HCT116 (cell line): ENCODE measurements around the gene RPL41. TPM values are rescaled to one million over a fixed set of nuclear protein-coding genes. Genes with fewer than 3 reads are reported as not detected.

Experiments
- ATAC-seq: fragments of 200-7000 bp; cut with Tn5 transposase; 2 replicates; pipeline ENCODE4 v1.9.1; 2020; ENCODE audit warnings: mild to moderate bottlenecking, moderate library complexity
- BruUV-seq: library from RNA; stranded (reverse); fragments of 400-500 nt; replicated peaks from 2 replicates; lab custom pipeline; 2021; lab: Mats Ljungman, UMichigan
- CTCF ChIA-PET: fragments of 300-600 bp; sonication (Branson Sonifier 250); formaldehyde crosslinking; loops from one replicate; lab custom pipeline; 2021; ENCODE audit warnings: antibody characterized with exemption; lab: Charles Lee
- POLR2A ChIA-PET: fragments of 300-600, 350-600 bp; sonication (Branson Sonifier 250); formaldehyde crosslinking; loops from one replicate; lab custom pipeline; 2021; ENCODE audit warnings: antibody characterized with exemption; lab: Charles Lee
- RAD21 ChIA-PET, 2 experiments: fragments of 300-600 bp; sonication (Branson Sonifier 250); formaldehyde crosslinking; loops; one replicate each; lab custom pipeline; 2023; ENCODE audit warnings: low total read pairs in 2 of 2; ENCODE audit not compliant: uncharacterized antibody in 2 of 2, unreplicated experiment in 2 of 2, low non-redundant PET in 1 of 2; lab: Charles Lee
- DNase-seq: peaks from one replicate; pipeline ENCODE4 v3.0.0-alpha.2; 2010; ENCODE audit warnings: low read depth, low spot score
- H2AFZ ChIP-seq: fragments of 200-600 bp; shearing (Covaris generic), sonication (generic); 2 replicates; pipeline ENCODE4 v1.6.1; 2017; ENCODE audit warnings: low read depth, mixed run types, mixed read lengths, antibody characterized with exemption, low read length; ENCODE audit not compliant: poor library complexity, severe bottlenecking
- H3K27ac ChIP-seq: 2 replicates; pipeline ENCODE4 v1.5.1; 2012; ENCODE audit warnings: low read depth, low read length
- H3K27me3 ChIP-seq: fragments of 200-600 bp; sonication (generic); 2 replicates; pipeline ENCODE4 v1.6.1; 2016; ENCODE audit warnings: mixed run types, low read length, mixed read lengths; ENCODE audit not compliant: insufficient read depth
- H3K36me3 ChIP-seq, 2 experiments: fragments of 200-500 bp in 1 of 2; fragments of 200-600 bp in 1 of 2; sonication (Bioruptor generic) in 1 of 2; sonication (generic) in 1 of 2; 2 replicates each; pipeline versions ENCODE4 v1.5.1 to v1.6.1; 2014 to 2016; ENCODE audit warnings: low read length in 2 of 2, inconsistent platforms in 1 of 2, mixed read lengths in 1 of 2, mixed run types in 1 of 2; ENCODE audit not compliant: insufficient read depth in 2 of 2, control insufficient read depth in 1 of 2
- H3K4me1 ChIP-seq, 2 experiments: fragments of 200-600 bp in 1 of 2; sonication (generic) in 1 of 2; 2 replicates each; pipeline versions ENCODE4 v1.5.1 to v1.6.1; 2012 to 2017; ENCODE audit warnings: low read length in 2 of 2, inconsistent platforms in 1 of 2, mild to moderate bottlenecking in 1 of 2, mixed read lengths in 1 of 2, mixed run types in 1 of 2, moderate library complexity in 1 of 2; ENCODE audit not compliant: insufficient read depth in 2 of 2, control insufficient read depth in 1 of 2
- H3K4me2 ChIP-seq: fragments of 200-600 bp; sonication (generic); 2 replicates; pipeline ENCODE4 v1.6.1; 2017; ENCODE audit warnings: mixed run types, low read length, mixed read lengths
- H3K4me3 ChIP-seq, 2 experiments: fragments of 200-600 bp in 1 of 2; sonication (generic) in 1 of 2; replicated peaks in 1 of 2; 2 replicates each; pipeline ENCODE4 v1.5.1; 2011 to 2016; ENCODE audit warnings: low read length in 2 of 2, control low read depth in 1 of 2, low read depth in 1 of 2, mild to moderate bottlenecking in 1 of 2, mixed read lengths in 1 of 2, mixed run types in 1 of 2
- H3K79me2 ChIP-seq: fragments of 200-600 bp; sonication (generic); 2 replicates; pipeline ENCODE4 v1.6.1; 2017; ENCODE audit warnings: mild to moderate bottlenecking, mixed run types, low read length, moderate library complexity, mixed read lengths; ENCODE audit not compliant: insufficient read depth
- H3K9ac ChIP-seq: fragments of 200-600 bp; sonication (generic); 2 replicates; pipeline ENCODE4 v1.6.1; 2016; ENCODE audit warnings: low read length, mixed read lengths
- H3K9me2 ChIP-seq: fragments of 200-600 bp; sonication (generic), shearing (Covaris generic); 2 replicates; pipeline ENCODE4 v1.6.1; 2017; ENCODE audit warnings: mixed run types, mild to moderate bottlenecking, moderate library complexity; ENCODE audit not compliant: insufficient read depth
- H3K9me3 ChIP-seq, 2 experiments: fragments of 200-500 bp in 1 of 2; fragments of 200-600 bp in 1 of 2; sonication (Bioruptor generic) in 1 of 2; sonication (generic) in 1 of 2; 2 replicates each; pipeline ENCODE4 v1.6.1; 2014 to 2017; ENCODE audit warnings: low read length in 2 of 2, mixed read lengths in 2 of 2, inconsistent platforms in 1 of 2, low read depth in 1 of 2, mild to moderate bottlenecking in 1 of 2, mixed run types in 1 of 2, moderate library complexity in 1 of 2; ENCODE audit not compliant: control insufficient read depth in 1 of 2, insufficient read depth in 1 of 2
- H4K20me1 ChIP-seq: fragments of 200-600 bp; sonication (generic), shearing (Covaris generic); 2 replicates; pipeline ENCODE4 v1.6.1; 2017; ENCODE audit warnings: mixed run types, mild to moderate bottlenecking, moderate library complexity; ENCODE audit not compliant: insufficient read depth
- ATF3 ChIP-seq: IDR thresholded peaks from 2 replicates; pipeline ENCODE4 v1.6.1; 2012
- CEBPB ChIP-seq: IDR thresholded peaks from 2 replicates; pipeline ENCODE4 v1.6.1; 2012; ENCODE audit warnings: low read depth
- ELF1 ChIP-seq: IDR thresholded peaks from 2 replicates; pipeline ENCODE4 v1.6.1; 2012; ENCODE audit warnings: low read depth, borderline replicate concordance
- EZH2phosphoT487 ChIP-seq: fragments of 200-600 bp; IDR thresholded peaks from 2 replicates; pipeline ENCODE4 v1.6.1; 2018; ENCODE audit warnings: antibody characterized with exemption, borderline replicate concordance
- FOSL1 ChIP-seq: IDR thresholded peaks from 2 replicates; pipeline ENCODE4 v1.6.1; 2012; ENCODE audit warnings: low read depth
- POLR2AphosphoS5 ChIP-seq: IDR thresholded peaks from 2 replicates; pipeline ENCODE4 v1.6.1; 2011; ENCODE audit warnings: mild to moderate bottlenecking, low read depth, low read length, moderate library complexity
- RAD21 ChIP-seq: IDR thresholded peaks from 2 replicates; pipeline ENCODE4 v1.6.1; 2012; ENCODE audit warnings: low read depth, mild to moderate bottlenecking
- ZBTB33 ChIP-seq: IDR thresholded peaks from 2 replicates; pipeline ENCODE4 v1.6.1; 2011; ENCODE audit warnings: mild to moderate bottlenecking, low read length, moderate library complexity; ENCODE audit not compliant: insufficient replicate concordance; ENCODE audit errors: extremely low read depth
- ZFX ChIP-seq: fragments of 450-650 bp; IDR thresholded peaks from 2 replicates; pipeline ENCODE4 v1.6.1; 2017
- intact Hi-C: fragments of 100-400 bp; cut with micrococcal nuclease; formaldehyde crosslinking; loops from 2 replicates; pipeline ENCODE4 v1.10.0; 2022
- total RNA-seq: library from RNA; stranded (reverse); gene quantifications from one replicate; pipeline ENCODE4 v1.2.1, GENCODE V29; 2021; ENCODE audit not compliant: unreplicated experiment

RPL41 gene
- total RNA-seq, 1 experiment from 2014 or later, result 4,327 TPM

GRCh38 chr12:56141946-56142784 is 25.7 kb downstream of the RPL41 start:
- Histone ChIP-seq H4K20me1 (no peaks in the 10 kb centered on the region), H3K27me3 (no peaks in the 10 kb centered on the region), H2AFZ (no peak overlapping the region), H3K9me2 (no peaks in the 10 kb centered on the region), H3K9ac (no peak overlapping the region), H3K4me2 (no peak overlapping the region), H3K9me3 (no peaks in the 10 kb centered on the region), H3K27ac (no peak overlapping the region), H3K79me2 (no peaks in the 10 kb centered on the region), H3K4me1 (peaks cover 0 to 5% of the 10 kb centered on the region in 2 experiments; a peak in 2 of 4 replicates), H3K36me3 (peaks cover 38 to 59% of the 10 kb centered on the region in 2 experiments), H3K4me3 (no peak overlapping the region)
- TF ChIP-seq ELF1 (no peak), ATF3 (no peak), EZH2phosphoT487 (no peak), POLR2AphosphoS5 (no peak), CEBPB (no peak), ZBTB33 (no peak), FOSL1 (no peak), ZFX (no peak), RAD21 (no peak)
- no TSS peak for BruUV-seq
- intact Hi-C loops, result no loop called here
- DNase-seq (no peak), ATAC-seq (no peak)
- POLR2A ChIA-PET, result interaction anchor here (3.8 kb wide), 1 partner anchor 14 kb away, joined by 14 read pairs; the partner anchor contains the start of gene ESYT1
- CTCF ChIA-PET, result interaction anchor here (1.0 to 1.3 kb wide), 2 partner anchors 10 to 14 kb away, joined by 3 read pairs; partner anchors contain the start of genes ESYT1 and MYL6B
- RAD21 ChIA-PET, result no interaction called here
